Ascending aorta (tissue), 2 donors: ENCODE measurements around the gene CCDC85B. TPM values are rescaled to one million over a fixed set of nuclear protein-coding genes. Genes with fewer than 3 reads are reported as not detected.

ENCODE experiments used
- DNase-seq, 2 donors: peaks; one replicate each; pipeline ENCODE4 v3.0.0-alpha.2; 2019; ENCODE audit warnings: low spot score in 2 of 2
- H3K27ac ChIP-seq, 2 donors: fragments of 200-600 bp; sonication (generic); one replicate each; pipeline ENCODE4 v1.5.1; 2016 to 2017; ENCODE audit warnings: mild to moderate bottlenecking in 1 of 2
- H3K27me3 ChIP-seq: fragments of 200-600 bp; sonication (generic); one replicate; pipeline ENCODE4 v1.5.1; 2017
- H3K36me3 ChIP-seq, 2 donors: fragments of 200-600 bp; sonication (generic); one replicate each; pipeline ENCODE4 v1.5.1; 2016
- H3K4me1 ChIP-seq, 2 donors: fragments of 200-600 bp; sonication (generic); one replicate each; pipeline ENCODE4 v1.5.1; 2016 to 2017; ENCODE audit warnings: mild to moderate bottlenecking in 1 of 2
- H3K4me3 ChIP-seq, 2 donors: fragments of 200-600 bp; sonication (generic); one replicate each; pipeline ENCODE4 v1.5.1; 2016 to 2017; ENCODE audit warnings: mild to moderate bottlenecking in 1 of 2
- H3K9me3 ChIP-seq, 2 donors: fragments of 200-600 bp; sonication (generic); one replicate each; pipeline ENCODE4 v1.5.1; 2016
- intact Hi-C: fragments of 100-400 bp; cut with DNase I; formaldehyde crosslinking; loops from one replicate; pipeline ENCODE4 v1.15.1; 2023
- total RNA-seq: library from RNA; depleted of rRNA; stranded (reverse); fragments of >200 nt; gene quantifications from one replicate; pipeline ENCODE4 v1.1.0, GENCODE V29; 2016
- TF ChIP-seq, protein P1 (sequence below), 3 experiments: fragments of 200-600 bp in 2 of 3; fragments of 450-650 bp in 1 of 3; sonication (generic) in 2 of 3; IDR thresholded peaks; one replicate each; pipeline ENCODE4 v1.5.1; 2016 to 2019; ENCODE audit warnings: antibody characterized with exemption in 3 of 3, mild to moderate bottlenecking in 1 of 3, moderate library complexity in 1 of 3

The CCDC85B gene
- total RNA-seq, 1 donor from 2014 or later, result 184 TPM

DNA sequence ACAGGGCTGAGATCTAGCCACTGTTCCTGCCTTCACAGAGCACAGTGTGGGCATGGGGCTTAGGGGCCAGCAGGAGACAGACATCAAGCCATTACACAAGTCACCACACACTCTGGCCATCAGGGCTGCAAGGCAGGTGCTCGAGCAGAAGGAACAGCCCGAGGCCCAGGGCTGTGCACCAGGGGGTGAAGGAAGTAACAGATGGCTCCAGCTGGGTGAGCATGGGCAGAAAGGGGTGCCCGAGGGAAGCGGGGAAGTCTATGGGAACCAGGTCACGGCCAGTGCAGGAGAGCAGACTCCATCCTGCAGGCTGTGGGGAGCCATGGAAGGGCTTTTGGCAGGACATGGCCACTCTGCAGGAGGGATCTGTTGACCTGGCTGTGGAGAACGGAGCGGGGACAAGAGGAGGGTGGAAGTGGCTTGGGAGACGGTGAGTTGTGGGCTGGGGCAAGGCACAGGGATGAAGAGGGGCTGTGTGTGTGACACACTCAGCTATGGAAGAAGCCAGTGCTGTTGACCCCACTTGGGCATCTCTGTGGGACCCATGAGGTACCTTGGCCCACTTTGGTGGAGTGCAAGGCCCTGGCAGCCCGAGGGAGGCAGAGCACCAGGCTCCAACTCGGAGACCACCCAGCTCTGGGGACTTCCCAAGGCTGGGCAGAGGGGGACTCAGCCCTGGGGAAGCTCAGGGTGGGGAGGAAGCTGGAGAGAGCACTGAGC, 24.8 kb downstream of the CCDC85B start:
- TF ChIP-seq, protein P1, sequence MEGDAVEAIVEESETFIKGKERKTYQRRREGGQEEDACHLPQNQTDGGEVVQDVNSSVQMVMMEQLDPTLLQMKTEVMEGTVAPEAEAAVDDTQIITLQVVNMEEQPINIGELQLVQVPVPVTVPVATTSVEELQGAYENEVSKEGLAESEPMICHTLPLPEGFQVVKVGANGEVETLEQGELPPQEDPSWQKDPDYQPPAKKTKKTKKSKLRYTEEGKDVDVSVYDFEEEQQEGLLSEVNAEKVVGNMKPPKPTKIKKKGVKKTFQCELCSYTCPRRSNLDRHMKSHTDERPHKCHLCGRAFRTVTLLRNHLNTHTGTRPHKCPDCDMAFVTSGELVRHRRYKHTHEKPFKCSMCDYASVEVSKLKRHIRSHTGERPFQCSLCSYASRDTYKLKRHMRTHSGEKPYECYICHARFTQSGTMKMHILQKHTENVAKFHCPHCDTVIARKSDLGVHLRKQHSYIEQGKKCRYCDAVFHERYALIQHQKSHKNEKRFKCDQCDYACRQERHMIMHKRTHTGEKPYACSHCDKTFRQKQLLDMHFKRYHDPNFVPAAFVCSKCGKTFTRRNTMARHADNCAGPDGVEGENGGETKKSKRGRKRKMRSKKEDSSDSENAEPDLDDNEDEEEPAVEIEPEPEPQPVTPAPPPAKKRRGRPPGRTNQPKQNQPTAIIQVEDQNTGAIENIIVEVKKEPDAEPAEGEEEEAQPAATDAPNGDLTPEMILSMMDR (IDR thresholded peaks at IDR 0.05), result no peak
- H3K9me3 ChIP-seq, result no peaks in the 10 kb centered on the region
- peak overlapping the region in 1 of 2 donors; percentile 20 for H3K4me3 ChIP-seq
- no peaks in the 10 kb centered on the region for H3K36me3 ChIP-seq
- H3K4me1 ChIP-seq, result peaks cover 38 to 56% of the 10 kb centered on the region in 2 donors
- no peaks in the 10 kb centered on the region for H3K27me3 ChIP-seq
- H3K27ac ChIP-seq, result peak overlapping the region; percentile 96 to 98
- DNase-seq, result no peak
- intact Hi-C loops, result loop anchor here (1.0 to 5.0 kb wide), 2 partner anchors 14 to 253 kb away; partner anchors contain the start of gene RELA

DNA sequence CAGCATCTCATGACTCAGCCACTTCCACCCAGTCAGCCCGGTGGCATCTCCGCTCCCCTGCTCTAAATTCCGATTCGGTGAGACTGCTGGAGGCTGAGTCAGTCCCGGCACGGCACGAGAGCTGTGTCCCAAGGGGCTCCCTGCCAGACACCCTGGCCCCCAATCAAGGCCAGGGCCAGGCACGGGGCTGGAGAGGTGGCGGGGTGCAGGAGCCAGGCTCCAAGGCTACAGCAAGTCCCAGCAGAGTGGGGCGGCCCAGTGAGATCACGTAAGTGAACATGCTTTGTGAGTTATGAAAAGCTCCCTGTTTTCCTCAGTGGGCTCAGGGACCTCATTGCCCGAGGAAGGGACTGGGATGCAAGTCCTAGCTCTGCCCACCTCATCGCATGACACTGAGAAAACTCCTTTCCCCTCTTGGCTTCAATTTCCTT, 25.4 kb downstream of the CCDC85B start:
- Histone ChIP-seq H3K9me3 (no peaks in the 10 kb centered on the region), H3K4me1 (peaks cover 44 to 62% of the 10 kb centered on the region in 2 donors), H3K4me3 (peak overlapping the region in 1 of 2 donors; percentile 98), H3K27ac (peak overlapping the region; percentile 96 to 98), H3K36me3 (no peaks in the 10 kb centered on the region), H3K27me3 (no peaks in the 10 kb centered on the region)
- TF ChIP-seq, protein P1 (IDR thresholded peaks at IDR 0.05), result no peak
- intact Hi-C loops, result loop anchor here (1.0 to 5.0 kb wide), 2 partner anchors 15 to 254 kb away; partner anchors contain the start of gene RELA
- DNase-seq, result peak; percentile 86 to 97

DNA sequence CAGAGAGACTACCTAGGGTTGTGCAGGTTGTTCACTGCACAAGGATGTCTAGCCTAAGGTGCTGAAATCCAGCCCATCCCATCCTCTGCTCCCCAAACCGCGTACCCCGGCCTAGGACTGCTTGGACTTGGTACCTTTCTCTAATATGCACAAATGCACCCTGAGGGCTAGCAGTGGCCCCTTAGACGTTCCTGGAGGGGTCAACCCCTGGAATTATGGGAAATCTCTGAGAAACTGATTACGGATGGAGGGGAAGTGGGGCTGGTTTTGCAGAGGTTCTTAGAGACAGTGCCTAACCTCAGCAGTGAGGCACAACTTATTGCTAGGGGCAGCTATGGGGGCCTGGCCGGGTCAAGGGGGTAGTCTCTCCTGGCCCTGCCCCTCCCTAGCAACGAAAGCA, 25.9 kb downstream of the CCDC85B start:
- TF ChIP-seq, protein P1 (IDR thresholded peaks at IDR 0.05), result no peak
- H3K36me3 ChIP-seq, result peaks cover 0 to 5% of the 10 kb centered on the region in 2 donors
- intact Hi-C loops, result loop anchor here (5.0 kb wide), 1 partner anchor 254 kb away; the partner anchor contains the start of gene RELA
- H3K27ac ChIP-seq, result peak overlapping the region; percentile 96 to 98
- DNase-seq, result no peak
- peak overlapping the region in 1 of 2 donors; percentile 98 for H3K4me3 ChIP-seq
- no peaks in the 10 kb centered on the region for H3K27me3 ChIP-seq
- peaks cover 47 to 63% of the 10 kb centered on the region in 2 donors for H3K4me1 ChIP-seq
- H3K9me3 ChIP-seq, result no peaks in the 10 kb centered on the region

DNA sequence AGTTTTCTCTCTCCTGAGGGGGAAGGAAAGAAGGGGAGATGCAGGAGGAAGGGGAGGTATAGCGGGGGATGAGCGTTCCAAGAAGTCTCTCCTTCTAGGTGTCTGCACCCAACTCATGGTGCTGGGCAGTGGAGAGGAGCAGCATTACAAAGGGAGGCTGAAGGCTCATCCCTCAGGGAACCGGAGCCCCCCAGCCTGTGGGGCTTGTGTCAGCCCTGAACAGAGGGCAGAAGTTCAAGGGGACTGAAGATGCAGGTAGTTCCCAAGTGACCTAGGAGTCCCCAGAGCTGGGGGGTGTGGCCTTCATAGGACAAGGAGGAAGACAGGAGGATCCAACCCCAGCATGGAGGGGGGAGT, 26.6 kb downstream of the CCDC85B start:
- Histone ChIP-seq H3K27ac (peak overlapping the region; percentile 96 to 98), H3K27me3 (no peaks in the 10 kb centered on the region), H3K4me3 (peak overlapping the region; percentile 79 to 98), H3K36me3 (peaks cover 2 to 8% of the 10 kb centered on the region in 2 donors), H3K4me1 (peaks cover 45 to 56% of the 10 kb centered on the region in 2 donors), H3K9me3 (no peaks in the 10 kb centered on the region)
- TF ChIP-seq, protein P1 (IDR thresholded peaks at IDR 0.05), result no peak
- no peak for DNase-seq
- intact Hi-C loops, result loop anchor here (5.0 kb wide), 1 partner anchor 255 kb away; the partner anchor contains the start of gene RELA

DNA sequence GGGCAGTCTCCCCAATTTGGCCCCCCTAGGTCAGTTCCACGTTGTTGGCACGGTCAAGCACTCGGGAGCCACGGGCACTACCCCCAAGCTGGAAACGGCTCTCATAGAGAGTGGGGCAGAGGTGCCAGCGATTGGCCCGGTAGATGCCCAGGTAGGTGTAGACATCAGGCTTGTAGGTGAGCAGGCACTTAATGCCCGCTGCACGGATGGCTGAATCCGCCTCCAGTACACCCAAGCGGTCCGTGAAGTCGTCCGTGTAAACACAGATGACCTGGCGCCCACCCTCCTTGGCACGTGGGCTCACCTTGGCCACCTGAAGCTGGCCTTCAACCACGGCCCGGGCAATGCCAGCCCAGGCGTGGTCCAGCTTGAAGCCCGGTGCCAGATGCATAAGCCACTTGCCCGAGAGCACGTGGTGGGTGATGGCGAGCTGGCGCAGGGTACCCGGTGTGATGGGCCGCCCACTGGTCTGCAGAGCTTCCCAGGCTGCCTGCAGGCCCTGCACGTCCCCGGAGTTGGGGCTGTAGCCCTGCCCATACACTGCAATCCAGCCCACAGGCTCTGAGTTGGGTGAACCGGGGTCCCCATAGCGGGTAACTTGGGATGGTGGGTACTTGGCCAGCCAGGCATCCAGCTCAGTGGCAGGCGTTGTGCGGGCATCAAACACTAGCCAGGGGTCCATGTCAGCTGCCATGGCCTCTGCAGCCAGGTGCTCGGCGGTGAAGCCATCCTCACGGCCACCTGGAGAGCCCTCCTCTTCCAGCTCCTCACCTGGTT, 27.1 kb downstream of the CCDC85B start:
- TF ChIP-seq, protein P1 (IDR thresholded peaks at IDR 0.05), result no peak
- no peaks in the 10 kb centered on the region for H3K27me3 ChIP-seq
- H3K9me3 ChIP-seq, result no peaks in the 10 kb centered on the region
- peak overlapping the region; percentile 96 to 98 for H3K27ac ChIP-seq
- H3K4me1 ChIP-seq, result peaks cover 43 to 50% of the 10 kb centered on the region in 2 donors
- H3K4me3 ChIP-seq, result peak overlapping the region; percentile 79 to 98
- DNase-seq, result no peak
- intact Hi-C loops, result loop anchor here (2.0 to 5.0 kb wide), 3 partner anchors 255 to 891 kb away; partner anchors contain the start of genes RAB1B, RELA and SNX15
- H3K36me3 ChIP-seq, result peaks cover 7 to 14% of the 10 kb centered on the region in 2 donors
